Measurements from ENCODE around the gene NRARP.

GRCh38 chr9:137306066-137306849, 4.2 kb upstream of the NRARP start:
- TF ChIP-seq CTCF (conservative IDR thresholded peaks at IDR 0.05; ENCODE audit: low read length) (no peak), EZH2phosphoT487 (IDR thresholded peaks at IDR 0.05; ENCODE audit: borderline replicate concordance, low read depth, low read length) (no peak)
